Vagina (tissue), 2 donors: ENCODE measurements around the gene PPP1R12C. TPM values are rescaled to one million over a fixed set of nuclear protein-coding genes. Genes with fewer than 3 reads are reported as not detected.

Source experiments
- DNase-seq, 2 donors: peaks; one replicate each; pipeline ENCODE4 v3.0.0-alpha.2; 2017; ENCODE audit errors: extremely low spot score in 2 of 2
- H3K27ac ChIP-seq: fragments of 200-600 bp; sonication (generic); one replicate; pipeline ENCODE4 v1.5.1; 2019
- H3K27me3 ChIP-seq: fragments of 200-600 bp; sonication (generic); one replicate; pipeline ENCODE4 v1.5.1; 2019
- H3K36me3 ChIP-seq, 2 donors: fragments of 200-600 bp; sonication (generic); one replicate each; pipeline ENCODE4 v1.5.1; 2017 to 2019
- H3K4me1 ChIP-seq: fragments of 200-600 bp; sonication (generic); one replicate; pipeline ENCODE4 v1.5.1; 2019
- H3K4me3 ChIP-seq, 2 donors: fragments of 200-600 bp; sonication (generic); 1 replicate in 1 of 2; 2 replicates in 1 of 2; pipeline ENCODE4 v1.5.1; 2016 to 2019
- H3K9me3 ChIP-seq: fragments of 200-600 bp; sonication (generic); one replicate; pipeline ENCODE4 v1.5.1; 2019
- CTCF ChIP-seq, 3 experiments: fragments of 450-650 bp in 2 of 3; fragments of 200-600 bp in 1 of 3; sonication (generic) in 1 of 3; IDR thresholded peaks; one replicate each; pipeline ENCODE4 v1.5.1; 2017 to 2019; ENCODE audit warnings: antibody characterized with exemption in 3 of 3, mild to moderate bottlenecking in 2 of 3, moderate library complexity in 2 of 3
- POLR2A ChIP-seq, 2 donors: fragments of 450-650 bp; IDR thresholded peaks; one replicate each; pipeline ENCODE4 v1.6.1; 2017; ENCODE audit warnings: antibody characterized with exemption in 2 of 2, mild to moderate bottlenecking in 2 of 2, moderate library complexity in 2 of 2
- POLR2AphosphoS5 ChIP-seq, 2 donors: sonication (generic); formaldehyde crosslinking; IDR thresholded peaks; one replicate each; pipeline ENCODE4 v1.9.0; 2017; ENCODE audit warnings: antibody characterized with exemption in 2 of 2, mild to moderate bottlenecking in 2 of 2, low read depth in 1 of 2; ENCODE audit not compliant: insufficient read depth in 1 of 2
- intact Hi-C: fragments of 100-400 bp; cut with DNase I; formaldehyde crosslinking; loops from one replicate; pipeline ENCODE4 v1.15.1; 2023
- total RNA-seq: library from RNA; depleted of rRNA; stranded (reverse); fragments of >200 nt; gene quantifications from one replicate; pipeline ENCODE4 v1.2.3, GENCODE V29; 2016

Gene PPP1R12C
- total RNA-seq, 1 donor from 2014 or later: 108 TPM

- Histone ChIP-seq H3K4me3 (peak overlapping the region; percentile 40 to 48), H3K36me3 (no peaks in the 10 kb centered on the region), H3K4me1 (peaks cover 39% of the 10 kb centered on the region), H3K9me3 (no peaks in the 10 kb centered on the region), H3K27me3 (peaks cover 13% of the 10 kb centered on the region), H3K27ac (no peak overlapping the region)
- intact Hi-C loops: no loop called here
- no peak for DNase-seq
- TF ChIP-seq POLR2A (IDR thresholded peaks at IDR 0.05) (no peak), CTCF (IDR thresholded peaks at IDR 0.05) (no peak), POLR2AphosphoS5 (IDR thresholded peaks at IDR 0.05; ENCODE audit: insufficient read depth in 1 of 2, low read depth in 1 of 2) (no peak)
Observed at GRCh38 chr19:55082020-55082851, 35.2 kb downstream of the PPP1R12C start.

GRCh38 chr19:55081770-55082019 lies 35.7 kb downstream of the PPP1R12C start:
- H3K27ac ChIP-seq: no peak overlapping the region
- TF ChIP-seq POLR2AphosphoS5 (IDR thresholded peaks at IDR 0.05; ENCODE audit: insufficient read depth in 1 of 2, low read depth in 1 of 2) (no peak), POLR2A (IDR thresholded peaks at IDR 0.05) (no peak), CTCF (IDR thresholded peaks at IDR 0.05) (no peak)

DNA sequence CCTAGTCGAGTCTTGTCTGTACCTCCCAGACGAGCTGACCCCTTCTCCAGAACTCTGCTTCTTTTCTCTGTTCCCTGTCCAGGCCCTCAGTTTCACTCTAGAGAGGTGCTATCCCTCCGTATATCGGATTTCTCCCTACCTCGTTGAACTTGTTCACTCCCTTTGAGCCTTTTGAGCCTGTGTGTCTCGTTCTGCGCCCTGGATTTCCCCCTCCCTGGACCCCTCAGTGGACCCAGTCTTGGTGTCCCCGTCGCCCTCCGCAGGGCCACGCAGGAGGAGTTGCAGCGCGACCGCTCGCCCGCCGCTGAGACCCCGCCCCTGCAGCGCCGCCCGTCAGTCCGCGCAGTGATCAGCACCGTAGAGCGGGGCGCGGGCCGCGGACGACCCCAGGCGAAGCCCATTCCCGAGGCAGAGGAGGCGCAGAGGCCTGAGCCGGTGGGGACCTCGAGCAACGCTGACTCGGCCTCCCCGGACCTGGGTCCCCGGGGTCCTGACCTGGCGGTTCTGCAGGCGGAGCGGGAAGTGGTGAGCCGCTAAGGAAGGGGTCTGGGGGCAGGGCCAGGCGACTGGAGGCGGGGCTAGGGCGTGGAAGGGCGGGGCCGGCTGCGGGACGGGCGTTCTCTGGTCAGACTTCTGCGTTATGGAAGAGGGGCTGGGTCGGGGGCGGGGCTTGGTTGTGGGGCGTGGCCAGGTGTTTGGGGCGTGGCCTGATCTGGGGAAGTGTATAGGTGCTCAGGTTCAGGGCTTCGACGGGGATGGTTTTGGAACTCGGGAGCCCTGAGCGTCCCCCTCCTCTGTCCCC lies 36.3 kb downstream of the PPP1R12C start:
- no peak for DNase-seq
- Histone ChIP-seq H3K4me1 (peaks cover 28% of the 10 kb centered on the region), H3K36me3 (no peaks in the 10 kb centered on the region), H3K9me3 (no peaks in the 10 kb centered on the region), H3K4me3 (peak overlapping the region; percentile 40 to 48), H3K27ac (no peak overlapping the region), H3K27me3 (peaks cover 13% of the 10 kb centered on the region)
- intact Hi-C loops: no loop called here
- TF ChIP-seq CTCF (IDR thresholded peaks at IDR 0.05) (no peak), POLR2AphosphoS5 (IDR thresholded peaks at IDR 0.05; ENCODE audit: insufficient read depth in 1 of 2, low read depth in 1 of 2) (peak in 1 of 2 donors; percentile 18), POLR2A (IDR thresholded peaks at IDR 0.05) (no peak)

More at GRCh38 chr19:55081770-55082019, 35.7 kb downstream of the PPP1R12C start:
- H3K27me3 ChIP-seq: peaks cover 13% of the 10 kb centered on the region
- intact Hi-C loops: no loop called here
- DNase-seq: no peak
- H3K4me1 ChIP-seq: peaks cover 33% of the 10 kb centered on the region
- H3K4me3 ChIP-seq: peak overlapping the region; percentile 40 to 48
- no peaks in the 10 kb centered on the region for H3K9me3 ChIP-seq
- H3K36me3 ChIP-seq: no peaks in the 10 kb centered on the region

DNA sequence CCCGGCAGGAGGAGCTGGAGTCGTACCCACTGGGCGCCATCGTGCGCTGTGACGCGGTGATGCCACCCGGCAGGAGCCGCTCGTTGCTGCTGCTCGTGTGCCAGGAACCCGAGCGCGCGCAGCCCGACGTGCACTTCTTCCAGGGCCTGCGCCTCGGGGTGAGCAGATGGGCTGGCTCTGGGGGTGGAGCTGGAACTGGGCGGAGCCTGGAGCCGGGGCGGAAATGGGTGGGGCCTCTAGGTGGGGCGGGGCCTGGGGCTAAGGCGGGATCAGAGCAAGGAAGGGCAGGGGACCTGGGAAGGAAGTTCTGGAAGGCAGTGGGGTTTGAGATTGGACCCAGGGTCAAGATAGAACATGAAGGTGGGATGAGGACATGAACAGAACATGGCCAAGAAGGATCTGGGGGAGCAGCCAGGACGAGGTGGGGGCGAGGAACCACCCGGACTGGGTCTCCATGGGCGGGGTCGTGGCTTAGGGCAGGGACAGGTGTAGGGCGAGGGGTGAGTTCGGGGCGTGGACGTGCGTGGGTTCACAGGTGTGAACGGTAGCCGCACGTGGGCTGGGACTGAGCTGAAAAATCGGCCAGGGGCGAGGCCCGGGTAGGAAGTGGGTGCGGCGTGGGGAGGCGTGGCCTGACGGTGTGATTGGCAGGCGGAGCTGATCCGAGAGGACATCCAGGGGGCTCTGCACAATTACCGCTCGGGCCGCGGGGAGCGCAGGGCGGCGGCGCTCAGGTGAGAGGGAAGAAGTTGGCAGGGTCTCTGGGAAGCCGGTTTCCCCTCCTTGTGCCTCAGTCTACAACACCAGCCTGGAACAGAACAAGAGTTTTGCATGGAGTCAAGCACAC lies 37.1 kb downstream of the PPP1R12C start:
- Histone ChIP-seq H3K36me3 (no peaks in the 10 kb centered on the region), H3K4me1 (peaks cover 27% of the 10 kb centered on the region), H3K27me3 (peaks cover 13% of the 10 kb centered on the region), H3K9me3 (no peaks in the 10 kb centered on the region), H3K4me3 (peak overlapping the region; percentile 40 to 48), H3K27ac (no peak overlapping the region)
- DNase-seq: no peak
- TF ChIP-seq POLR2AphosphoS5 (IDR thresholded peaks at IDR 0.05; ENCODE audit: insufficient read depth in 1 of 2, low read depth in 1 of 2): no peak
- TF ChIP-seq CTCF (IDR thresholded peaks at IDR 0.05): no peak
- TF ChIP-seq POLR2A (IDR thresholded peaks at IDR 0.05): no peak
- intact Hi-C loops: no loop called here
